ENCODE data around the gene RAD54L2. TPM values are rescaled to one million over a fixed set of nuclear protein-coding genes. Genes with fewer than 3 reads are reported as not detected.

The RAD54L2 gene, protein sequence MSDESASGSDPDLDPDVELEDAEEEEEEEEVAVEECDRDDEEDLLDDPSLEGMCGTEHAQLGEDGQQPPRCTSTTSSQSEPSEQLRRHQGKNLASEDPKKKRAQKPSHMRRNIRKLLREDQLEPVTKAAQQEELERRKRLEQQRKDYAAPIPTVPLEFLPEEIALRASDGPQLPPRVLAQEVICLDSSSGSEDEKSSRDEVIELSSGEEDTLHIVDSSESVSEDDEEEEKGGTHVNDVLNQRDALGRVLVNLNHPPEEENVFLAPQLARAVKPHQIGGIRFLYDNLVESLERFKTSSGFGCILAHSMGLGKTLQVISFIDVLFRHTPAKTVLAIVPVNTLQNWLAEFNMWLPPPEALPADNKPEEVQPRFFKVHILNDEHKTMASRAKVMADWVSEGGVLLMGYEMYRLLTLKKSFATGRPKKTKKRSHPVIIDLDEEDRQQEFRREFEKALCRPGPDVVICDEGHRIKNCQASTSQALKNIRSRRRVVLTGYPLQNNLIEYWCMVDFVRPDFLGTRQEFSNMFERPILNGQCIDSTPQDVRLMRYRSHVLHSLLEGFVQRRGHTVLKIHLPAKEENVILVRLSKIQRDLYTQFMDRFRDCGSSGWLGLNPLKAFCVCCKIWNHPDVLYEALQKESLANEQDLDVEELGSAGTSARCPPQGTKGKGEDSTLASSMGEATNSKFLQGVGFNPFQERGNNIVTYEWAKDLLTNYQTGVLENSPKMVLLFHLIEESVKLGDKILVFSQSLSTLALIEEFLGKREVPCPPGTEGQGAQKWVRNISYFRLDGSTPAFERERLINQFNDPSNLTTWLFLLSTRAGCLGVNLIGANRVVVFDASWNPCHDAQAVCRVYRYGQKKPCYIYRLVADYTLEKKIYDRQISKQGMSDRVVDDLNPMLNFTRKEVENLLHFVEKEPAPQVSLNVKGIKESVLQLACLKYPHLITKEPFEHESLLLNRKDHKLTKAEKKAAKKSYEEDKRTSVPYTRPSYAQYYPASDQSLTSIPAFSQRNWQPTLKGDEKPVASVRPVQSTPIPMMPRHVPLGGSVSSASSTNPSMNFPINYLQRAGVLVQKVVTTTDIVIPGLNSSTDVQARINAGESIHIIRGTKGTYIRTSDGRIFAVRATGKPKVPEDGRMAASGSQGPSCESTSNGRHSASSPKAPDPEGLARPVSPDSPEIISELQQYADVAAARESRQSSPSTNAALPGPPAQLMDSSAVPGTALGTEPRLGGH (N-terminal part only)
- total RNA-seq, result 10 to 100 TPM; 15.0 to 36.5 (median 20.4) TPM

DNA sequence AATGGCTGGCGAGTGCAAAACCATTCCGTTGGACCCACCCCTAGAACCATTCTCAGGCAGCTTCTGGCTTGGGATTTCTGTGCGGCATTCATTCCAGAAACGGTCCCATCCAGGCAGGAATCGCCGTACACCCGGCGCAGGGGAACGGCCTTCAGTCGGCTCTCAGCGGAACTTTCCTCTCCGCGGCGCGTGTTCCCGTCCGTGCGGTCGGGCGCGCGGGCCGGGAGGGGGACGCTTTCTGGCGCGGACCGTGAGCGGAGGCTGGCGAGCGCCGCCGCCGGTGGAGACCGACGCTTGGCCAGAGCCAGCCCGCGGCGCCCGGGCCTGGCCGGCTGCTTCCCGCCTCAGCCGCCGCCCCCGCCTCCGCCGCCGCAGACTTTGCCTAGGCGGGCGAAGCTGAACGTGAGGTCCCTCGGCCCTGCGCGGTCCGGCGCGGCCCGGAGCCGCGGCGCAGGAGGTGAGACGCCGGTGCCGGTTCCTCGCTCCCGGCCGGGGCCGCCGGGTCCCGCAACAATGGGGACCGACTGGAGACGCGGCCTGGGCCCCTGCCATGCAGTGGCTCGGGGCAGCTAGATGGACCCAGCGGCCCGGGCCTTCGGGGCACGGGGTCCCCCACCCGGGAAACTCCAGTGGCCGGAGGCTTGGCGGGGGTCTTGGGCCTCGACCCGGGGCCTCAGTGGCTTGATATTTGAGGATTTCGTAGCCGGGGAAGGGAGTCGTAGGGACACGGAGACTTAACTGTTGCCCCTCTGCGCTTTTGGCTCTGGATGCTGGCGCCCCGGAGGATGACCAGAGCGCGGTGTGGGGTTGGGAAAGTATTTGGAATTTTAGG, at the start of gene RAD54L2:
TSS of gene RAD54L2 (plus strand) at position 261 of the 832 bp plus-strand sequence. CDS start 51,702 bp downstream, outside the sequence.
- DNase-seq (ENCODE audit: low spot score in 2 of 2), result peak; percentile 83 to 90
- H3K9me3 ChIP-seq, result no peaks in the 10 kb centered on the region
- no peaks in the 10 kb centered on the region for H3K27me3 ChIP-seq
- peaks cover 4% of the 10 kb centered on the region for H3K36me3 ChIP-seq
- WGBS, result under 1% methylated on average over 54 of the region's 91 CpGs
- peak within 1 kb of the TSS; percentile 94 for H3K27ac ChIP-seq
- peaks cover 24% of the 10 kb centered on the region for H3K4me1 ChIP-seq
- H3K4me3 ChIP-seq, result peak within 1 kb of the TSS; percentile 100
- TF ChIP-seq, protein P1, sequence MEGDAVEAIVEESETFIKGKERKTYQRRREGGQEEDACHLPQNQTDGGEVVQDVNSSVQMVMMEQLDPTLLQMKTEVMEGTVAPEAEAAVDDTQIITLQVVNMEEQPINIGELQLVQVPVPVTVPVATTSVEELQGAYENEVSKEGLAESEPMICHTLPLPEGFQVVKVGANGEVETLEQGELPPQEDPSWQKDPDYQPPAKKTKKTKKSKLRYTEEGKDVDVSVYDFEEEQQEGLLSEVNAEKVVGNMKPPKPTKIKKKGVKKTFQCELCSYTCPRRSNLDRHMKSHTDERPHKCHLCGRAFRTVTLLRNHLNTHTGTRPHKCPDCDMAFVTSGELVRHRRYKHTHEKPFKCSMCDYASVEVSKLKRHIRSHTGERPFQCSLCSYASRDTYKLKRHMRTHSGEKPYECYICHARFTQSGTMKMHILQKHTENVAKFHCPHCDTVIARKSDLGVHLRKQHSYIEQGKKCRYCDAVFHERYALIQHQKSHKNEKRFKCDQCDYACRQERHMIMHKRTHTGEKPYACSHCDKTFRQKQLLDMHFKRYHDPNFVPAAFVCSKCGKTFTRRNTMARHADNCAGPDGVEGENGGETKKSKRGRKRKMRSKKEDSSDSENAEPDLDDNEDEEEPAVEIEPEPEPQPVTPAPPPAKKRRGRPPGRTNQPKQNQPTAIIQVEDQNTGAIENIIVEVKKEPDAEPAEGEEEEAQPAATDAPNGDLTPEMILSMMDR (IDR thresholded peaks at IDR 0.05), result peak in 1 of 2 donors; percentile 31
- TF ChIP-seq EP300 (IDR thresholded peaks at IDR 0.05) (no peak), POLR2A (IDR thresholded peaks at IDR 0.05) (peak; percentile 18 to 41), POLR2AphosphoS5 (IDR thresholded peaks at IDR 0.05) (peak in 1 of 3 donors; percentile 85)

GRCh38 chr3:51498876-51499738, 39.4 kb upstream of the RAD54L2 start:
- H3K9me3 ChIP-seq, result no peaks in the 10 kb centered on the region
- H3K27ac ChIP-seq, result peak overlapping the region; percentile 99
- TF ChIP-seq POLR2AphosphoS5 (IDR thresholded peaks at IDR 0.05) (peak in 2 of 3 donors; percentile 21 to 46), EP300 (IDR thresholded peaks at IDR 0.05) (no peak), POLR2A (IDR thresholded peaks at IDR 0.05) (no peak)
- TF ChIP-seq, protein P1 (IDR thresholded peaks at IDR 0.05), result no peak
- H3K4me1 ChIP-seq, result peaks cover 18% of the 10 kb centered on the region
- H3K27me3 ChIP-seq, result no peaks in the 10 kb centered on the region
- H3K36me3 ChIP-seq, result peaks cover 12% of the 10 kb centered on the region
- H3K4me3 ChIP-seq, result peak overlapping the region; percentile 88
- under 1% methylated on average over 42 of the region's 43 CpGs for WGBS
- peak; percentile 96 to 97 for DNase-seq (ENCODE audit: low spot score in 2 of 2)

DNA sequence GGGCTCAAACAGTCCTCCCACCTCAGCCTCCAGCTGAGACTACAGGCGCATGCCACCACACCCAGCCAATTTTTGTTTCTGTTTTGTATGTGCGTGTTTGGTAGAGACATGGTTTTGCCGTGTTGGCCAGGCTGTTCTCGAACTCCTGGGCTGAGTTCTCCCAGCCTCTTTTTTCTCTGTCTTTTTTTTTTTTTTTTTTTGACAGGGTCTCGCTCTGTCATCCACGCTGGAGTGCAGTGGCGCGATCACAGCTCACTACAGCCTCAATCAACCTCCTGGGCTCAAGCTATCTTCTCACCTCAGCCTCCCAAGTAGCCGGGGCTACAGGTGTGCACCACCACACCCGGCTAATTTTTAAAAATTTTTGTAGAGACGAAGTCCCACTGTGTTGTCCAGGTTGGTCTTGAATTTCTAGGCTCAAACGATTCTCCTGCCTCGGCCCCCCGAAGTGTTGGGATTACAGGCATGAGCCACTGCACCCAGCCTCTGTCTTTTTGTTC, 37.8 kb upstream of the RAD54L2 start:
- peaks cover 18% of the 10 kb centered on the region for H3K4me1 ChIP-seq
- TF ChIP-seq POLR2A (IDR thresholded peaks at IDR 0.05) (no peak), EP300 (IDR thresholded peaks at IDR 0.05) (no peak), POLR2AphosphoS5 (IDR thresholded peaks at IDR 0.05) (no peak)
- TF ChIP-seq, protein P1 (IDR thresholded peaks at IDR 0.05), result no peak
- no peaks in the 10 kb centered on the region for H3K27me3 ChIP-seq
- H3K27ac ChIP-seq, result peak overlapping the region; percentile 85
- WGBS, result 91% methylated on average over 14 of the region's 14 CpGs
- peak overlapping the region; percentile 88 for H3K4me3 ChIP-seq
- H3K9me3 ChIP-seq, result no peaks in the 10 kb centered on the region
- DNase-seq (ENCODE audit: low spot score in 2 of 2), result peak in 1 of 2 donors; percentile 70
- peaks cover 7% of the 10 kb centered on the region for H3K36me3 ChIP-seq

Measured in suprapubic skin (tissue), 4 donors.